CD4-positive, alpha-beta T cell (primary cell): Measurements from ENCODE around the gene PIP5K1C. TPM values are rescaled to one million over a fixed set of nuclear protein-coding genes. Genes with fewer than 3 reads are reported as not detected.
A peak's percentile ranks its signal among the peaks of the same experiment; 100 is the strongest.

Experiments
- ATAC-seq: fragments of 200-7000 bp; cut with Tn5 transposase; one replicate; pipeline ENCODE4 v1.10.0; 2022; ENCODE audit warnings: mild to moderate bottlenecking; ENCODE audit not compliant: poor library complexity
- CTCF ChIA-PET: fragments of 350-600 bp; sonication (Branson Sonifier 250); formaldehyde crosslinking; loops from one replicate; lab custom pipeline; 2021; ENCODE audit warnings: antibody characterized with exemption, inconsistent platforms; lab: Charles Lee
- POLR2A ChIA-PET: fragments of 350-600 bp; sonication (Branson Sonifier 250); formaldehyde crosslinking; loops from one replicate; lab custom pipeline; 2021; ENCODE audit warnings: antibody characterized with exemption, inconsistent platforms; lab: Charles Lee
- DNase-seq, 14 experiments: peaks; one replicate each; pipeline ENCODE4 v3.0.0-alpha.2; 2013 to 2020; ENCODE audit warnings: mixed read lengths in 2 of 14
- H3K27ac ChIP-seq, 2 donors: one replicate each; pipeline versions ENCODE4 v1.5.1 to v1.7.0; 2013; ENCODE audit warnings: low read length in 2 of 2, low read depth in 1 of 2, mild to moderate bottlenecking in 1 of 2
- H3K27me3 ChIP-seq, 2 experiments: 1 replicate in 1 of 2; 2 replicates in 1 of 2; pipeline versions ENCODE4 v1.6.1 to v1.7.0; 2013; ENCODE audit warnings: low read length in 2 of 2, control low read depth in 1 of 2, mild to moderate bottlenecking in 1 of 2, moderate library complexity in 1 of 2; ENCODE audit not compliant: insufficient read depth in 2 of 2, control insufficient read depth in 1 of 2
- H3K36me3 ChIP-seq: one replicate; pipeline ENCODE4 v1.6.1; 2013; ENCODE audit warnings: low read length, control low read depth; ENCODE audit not compliant: insufficient read depth
- H3K4me1 ChIP-seq: one replicate; pipeline ENCODE4 v1.6.1; 2013; ENCODE audit warnings: low read length, control low read depth; ENCODE audit not compliant: insufficient read depth
- H3K4me3 ChIP-seq: one replicate; pipeline ENCODE4 v1.5.1; 2013; ENCODE audit warnings: mild to moderate bottlenecking, low read length, moderate library complexity
- H3K9me3 ChIP-seq, 2 experiments: 1 replicate in 1 of 2; 2 replicates in 1 of 2; pipeline versions ENCODE4 v1.6.1 to v1.7.0; 2013; ENCODE audit warnings: low read length in 2 of 2, mild to moderate bottlenecking in 2 of 2, control low read depth in 1 of 2, moderate library complexity in 1 of 2; ENCODE audit not compliant: control insufficient read depth in 1 of 2, insufficient read depth in 1 of 2
- H3K27ac Mint-ChIP-seq: one replicate; pipeline ENCODE4 v1.8.0; 2020; ENCODE audit warnings: mixed read lengths
- H3K27me3 Mint-ChIP-seq: one replicate; pipeline ENCODE4 v1.8.0; 2021; ENCODE audit warnings: mixed read lengths
- H3K36me3 Mint-ChIP-seq: one replicate; pipeline ENCODE4 v1.8.0; 2021; ENCODE audit warnings: low read depth, mixed read lengths
- H3K4me1 Mint-ChIP-seq: one replicate; pipeline ENCODE4 v1.8.0; 2021; ENCODE audit warnings: low read depth, mixed read lengths
- H3K4me3 Mint-ChIP-seq: one replicate; pipeline ENCODE4 v1.8.0; 2020; ENCODE audit warnings: mild to moderate bottlenecking, mixed read lengths
- H3K9me3 Mint-ChIP-seq: one replicate; pipeline ENCODE4 v1.8.0; 2020; ENCODE audit warnings: mixed read lengths
- intact Hi-C, 2 experiments: fragments of 100-400 bp; cut with DNase I in 1 of 2; cut with micrococcal nuclease in 1 of 2; formaldehyde crosslinking; loops; one replicate each; pipeline versions ENCODE4 v1.15.1 to v1.9.0; 2023 to 2025; cut with DNase I, micrococcal nuclease
- total RNA-seq, 174 experiments: library from RNA in 2 of 174; stranded (reverse) in 2 of 174; gene quantifications; one replicate each; pipeline ENCODE4 v1.2.3 and lab custom pipeline; 2021 to 2026
- TF ChIP-seq, protein P1 (sequence below): fragments of 200-600 bp; IDR thresholded peaks from one replicate; pipeline ENCODE4 v1.8.0; 2022; ENCODE audit warnings: antibody characterized with exemption, mild to moderate bottlenecking

Gene PIP5K1C
- total RNA-seq, 2 experiments from 2014 or later = 14.7 to 15.5 TPM

DNA sequence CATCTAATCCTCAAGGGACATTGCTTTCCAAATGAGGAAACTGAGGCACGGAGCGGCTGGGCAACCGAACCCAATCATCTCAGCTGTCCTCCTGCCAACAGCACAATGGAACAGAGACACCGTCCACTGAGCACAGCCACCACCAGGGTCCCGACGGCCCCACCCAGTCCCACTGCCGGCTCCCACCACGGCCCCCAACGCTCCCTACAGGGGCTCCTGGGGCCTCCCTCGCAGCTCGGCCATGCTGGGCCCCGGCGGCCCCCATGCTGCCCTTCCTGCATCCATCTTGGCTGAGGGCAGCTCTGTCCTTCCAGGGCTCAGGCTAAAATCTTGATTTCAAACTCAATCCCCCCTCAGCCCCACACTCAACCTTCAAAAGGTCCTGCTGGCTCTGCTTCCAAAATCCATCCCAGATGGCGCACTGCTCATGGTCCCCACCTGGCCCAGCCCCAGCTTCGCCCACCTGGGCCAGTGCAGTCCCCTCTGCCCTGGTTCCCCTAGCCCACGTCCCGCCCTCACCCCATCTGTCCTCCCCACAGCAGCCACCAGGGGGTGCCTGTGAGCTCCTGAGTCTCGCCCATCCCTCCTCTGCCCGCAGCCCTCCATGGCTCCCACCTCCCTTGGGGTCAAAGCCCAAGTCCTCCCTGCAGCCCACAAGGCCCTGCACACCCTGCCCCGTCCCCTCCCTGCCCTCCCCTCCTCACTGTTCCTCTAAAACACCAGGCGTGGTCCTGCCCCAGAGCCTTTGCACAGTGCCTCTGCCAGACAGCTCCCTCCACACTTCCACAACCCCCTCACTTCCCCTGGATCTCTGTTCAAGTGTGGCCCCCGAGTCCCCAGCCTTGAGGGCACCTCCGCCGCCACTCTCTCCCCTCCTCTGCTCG lies 7.9 kb downstream of the PIP5K1C start:
- Histone ChIP-seq H3K27ac (no peak overlapping the region), H3K9me3 (peaks cover 0 to 5% of the 10 kb centered on the region in 2 experiments), H3K27me3 (no peaks in the 10 kb centered on the region), H3K4me3 (no peak overlapping the region), H3K36me3 (no peaks in the 10 kb centered on the region), H3K4me1 (peaks cover 34% of the 10 kb centered on the region)
- ChIA-PET CTCF (interaction anchor here (1.0 to 1.6 kb wide), 6 partner anchors 9 to 448 kb away, joined by 3 to 5 read pairs (median 4); partner anchors contain the start of gene MRPL54), POLR2A (no interaction called here)
- no peaks in the 10 kb centered on the region for H3K9me3 Mint-ChIP-seq
- no peak overlapping the region for H3K27ac Mint-ChIP-seq
- TF ChIP-seq, protein P1, sequence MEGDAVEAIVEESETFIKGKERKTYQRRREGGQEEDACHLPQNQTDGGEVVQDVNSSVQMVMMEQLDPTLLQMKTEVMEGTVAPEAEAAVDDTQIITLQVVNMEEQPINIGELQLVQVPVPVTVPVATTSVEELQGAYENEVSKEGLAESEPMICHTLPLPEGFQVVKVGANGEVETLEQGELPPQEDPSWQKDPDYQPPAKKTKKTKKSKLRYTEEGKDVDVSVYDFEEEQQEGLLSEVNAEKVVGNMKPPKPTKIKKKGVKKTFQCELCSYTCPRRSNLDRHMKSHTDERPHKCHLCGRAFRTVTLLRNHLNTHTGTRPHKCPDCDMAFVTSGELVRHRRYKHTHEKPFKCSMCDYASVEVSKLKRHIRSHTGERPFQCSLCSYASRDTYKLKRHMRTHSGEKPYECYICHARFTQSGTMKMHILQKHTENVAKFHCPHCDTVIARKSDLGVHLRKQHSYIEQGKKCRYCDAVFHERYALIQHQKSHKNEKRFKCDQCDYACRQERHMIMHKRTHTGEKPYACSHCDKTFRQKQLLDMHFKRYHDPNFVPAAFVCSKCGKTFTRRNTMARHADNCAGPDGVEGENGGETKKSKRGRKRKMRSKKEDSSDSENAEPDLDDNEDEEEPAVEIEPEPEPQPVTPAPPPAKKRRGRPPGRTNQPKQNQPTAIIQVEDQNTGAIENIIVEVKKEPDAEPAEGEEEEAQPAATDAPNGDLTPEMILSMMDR = peak; percentile 59
- ATAC-seq (peak; percentile 58), DNase-seq (peak; percentile 32 to 74 (median 51))
- intact Hi-C loops = loop anchor here in 1 of 2 experiments (10.0 kb wide), 1 partner anchor 512 kb away; no protein-coding TSS in a partner anchor
- H3K27me3 Mint-ChIP-seq = no peaks in the 10 kb centered on the region
- H3K4me1 Mint-ChIP-seq = peaks cover 48% of the 10 kb centered on the region
- no peaks in the 10 kb centered on the region for H3K36me3 Mint-ChIP-seq
- H3K4me3 Mint-ChIP-seq = peak overlapping the region; percentile 42

GRCh38 chr19:3691726-3692125 lies 8.5 kb downstream of the PIP5K1C start:
- peaks cover 34% of the 10 kb centered on the region for H3K4me1 ChIP-seq
- TF ChIP-seq, protein P1 = no peak
- H3K4me1 Mint-ChIP-seq = peaks cover 55% of the 10 kb centered on the region
- CTCF ChIA-PET = interaction anchor here (1.1 to 1.6 kb wide), 2 partner anchors 71 to 130 kb away, joined by 3 to 4 read pairs; partner anchors contain the start of gene MRPL54
- H3K9me3 Mint-ChIP-seq = no peaks in the 10 kb centered on the region
- no peak overlapping the region for H3K4me3 ChIP-seq
- H3K9me3 ChIP-seq = peaks cover 0 to 5% of the 10 kb centered on the region in 2 experiments
- no peak overlapping the region for H3K4me3 Mint-ChIP-seq
- peaks cover 5% of the 10 kb centered on the region for H3K36me3 Mint-ChIP-seq
- no peak overlapping the region for H3K27ac ChIP-seq
- DNase-seq (no peak), ATAC-seq (no peak)
- H3K27me3 Mint-ChIP-seq = no peaks in the 10 kb centered on the region
- H3K36me3 ChIP-seq = no peaks in the 10 kb centered on the region
- POLR2A ChIA-PET = no interaction called here
- H3K27me3 ChIP-seq = no peaks in the 10 kb centered on the region
- no peak overlapping the region for H3K27ac Mint-ChIP-seq
- intact Hi-C loops = loop anchor here in 1 of 2 experiments (10.0 kb wide), 1 partner anchor 513 kb away; no protein-coding TSS in a partner anchor

GRCh38 chr19:3691372-3691716 lies 8.9 kb downstream of the PIP5K1C start:
- ChIA-PET POLR2A (no interaction called here), CTCF (interaction anchor here (1.3 to 1.6 kb wide), 2 partner anchors 9 to 131 kb away, joined by 4 to 5 read pairs; partner anchors contain the start of gene PIP5K1C)
- Mint-ChIP-seq H3K27ac (no peak overlapping the region), H3K9me3 (no peaks in the 10 kb centered on the region), H3K36me3 (peaks cover 5% of the 10 kb centered on the region), H3K4me3 (no peak overlapping the region), H3K27me3 (no peaks in the 10 kb centered on the region), H3K4me1 (peaks cover 55% of the 10 kb centered on the region)
- DNase-seq = no peak
- no peak for ATAC-seq
- no peak overlapping the region for H3K27ac ChIP-seq
- H3K9me3 ChIP-seq = peaks cover 0 to 5% of the 10 kb centered on the region in 2 experiments
- TF ChIP-seq, protein P1 = no peak
- intact Hi-C loops = loop anchor here in 1 of 2 experiments (10.0 kb wide), 1 partner anchor 513 kb away; no protein-coding TSS in a partner anchor
- peaks cover 34% of the 10 kb centered on the region for H3K4me1 ChIP-seq
- no peak overlapping the region for H3K4me3 ChIP-seq
- H3K27me3 ChIP-seq = no peaks in the 10 kb centered on the region
- H3K36me3 ChIP-seq = no peaks in the 10 kb centered on the region
